Ishikawa (cell line): ENCODE measurements around the gene KRT36.

Experiments
- CEBPB ChIP-seq: IDR thresholded peaks from 2 replicates; pipeline ENCODE4 v1.6.1; 2012
- CREB1 ChIP-seq: IDR thresholded peaks from 2 replicates; pipeline ENCODE4 v1.6.1; 2012; ENCODE audit warnings: low read depth
- EP300 ChIP-seq: IDR thresholded peaks from 2 replicates; pipeline ENCODE4 v1.6.1; 2012; ENCODE audit warnings: borderline replicate concordance
- FOXM1 ChIP-seq: IDR thresholded peaks from 2 replicates; pipeline ENCODE4 v1.6.1; 2012; ENCODE audit warnings: low read depth, borderline replicate concordance
- MAX ChIP-seq: IDR thresholded peaks from 2 replicates; pipeline ENCODE4 v1.6.1; 2012
- RAD21 ChIP-seq: IDR thresholded peaks from 2 replicates; pipeline ENCODE4 v1.6.1; 2012; ENCODE audit warnings: low read depth
- REST ChIP-seq: IDR thresholded peaks from 2 replicates; pipeline ENCODE4 v1.6.1; 2012; ENCODE audit warnings: low read depth, mild to moderate bottlenecking
- TAF1 ChIP-seq: IDR thresholded peaks from 2 replicates; pipeline ENCODE4 v1.6.1; 2012; ENCODE audit warnings: low read depth, mild to moderate bottlenecking
- TCF12 ChIP-seq: IDR thresholded peaks from 2 replicates; pipeline ENCODE4 v1.6.1; 2012; ENCODE audit warnings: low read depth
- TEAD4 ChIP-seq: IDR thresholded peaks from 2 replicates; pipeline ENCODE4 v1.6.1; 2012
- USF1 ChIP-seq: IDR thresholded peaks from 2 replicates; pipeline ENCODE4 v1.6.1; 2012
- YY1 ChIP-seq: IDR thresholded peaks from 2 replicates; pipeline ENCODE4 v1.6.1; 2012; ENCODE audit warnings: low read depth
- ZBTB7A ChIP-seq: IDR thresholded peaks from 2 replicates; pipeline ENCODE4 v1.6.1; 2012; ENCODE audit warnings: low read depth

GRCh38 chr17:41533613-41534012 lies 43.9 kb upstream of the KRT36 start:
- TF ChIP-seq CEBPB (no peak), CREB1 (no peak), REST (no peak), TAF1 (no peak), TEAD4 (no peak), USF1 (no peak), EP300 (no peak), MAX (no peak), RAD21 (no peak), FOXM1 (no peak), ZBTB7A (no peak), TCF12 (no peak), YY1 (no peak)
